CD14-positive monocyte (primary cell): Measurements from ENCODE around the gene HCK. TPM values are rescaled to one million over a fixed set of nuclear protein-coding genes. Genes with fewer than 3 reads are reported as not detected.

Experiments used
- DNase-seq, 3 donors: peaks; one replicate each; pipeline ENCODE4 v3.0.0-alpha.2; 2011 to 2022
- H2AFZ ChIP-seq: 2 replicates; pipeline ENCODE4 v1.6.0; 2012; ENCODE audit warnings: mild to moderate bottlenecking, low read depth, low read length, inconsistent platforms; ENCODE audit not compliant: insufficient read depth, poor library complexity, severe bottlenecking
- H3K27ac ChIP-seq, 2 donors: 1 replicate in 1 of 2; 2 replicates in 1 of 2; pipeline ENCODE4 v1.5.1; 2012 to 2013; ENCODE audit warnings: low read length in 2 of 2, control low read depth in 1 of 2, inconsistent platforms in 1 of 2, low read depth in 1 of 2, mild to moderate bottlenecking in 1 of 2
- H3K27me3 ChIP-seq, 2 donors: one replicate each; pipeline versions ENCODE4 v1.6.0 to v1.6.1; 2011 to 2013; ENCODE audit warnings: low read length in 2 of 2; ENCODE audit not compliant: control insufficient read depth in 2 of 2, insufficient read depth in 2 of 2
- H3K36me3 ChIP-seq, 2 donors: replicated peaks in 1 of 2; 1 replicate in 1 of 2; 2 replicates in 1 of 2; pipeline versions ENCODE4 v1.5.1 to v1.6.1; 2012 to 2013; ENCODE audit warnings: low read length in 2 of 2, control low read depth in 1 of 2, inconsistent platforms in 1 of 2, mild to moderate bottlenecking in 1 of 2; ENCODE audit not compliant: insufficient read depth in 2 of 2, control insufficient read depth in 1 of 2
- H3K4me1 ChIP-seq, 2 donors: 1 replicate in 1 of 2; 2 replicates in 1 of 2; pipeline versions ENCODE4 v1.5.1 to v1.6.1; 2012 to 2013; ENCODE audit warnings: low read length in 2 of 2, control low read depth in 1 of 2, inconsistent platforms in 1 of 2, mild to moderate bottlenecking in 1 of 2, moderate library complexity in 1 of 2; ENCODE audit not compliant: insufficient read depth in 2 of 2, control insufficient read depth in 1 of 2
- H3K4me2 ChIP-seq: replicated peaks from 2 replicates; pipeline ENCODE3; 2012; ENCODE audit warnings: low read length, moderate library complexity, mild to moderate bottlenecking; ENCODE audit not compliant: poor library complexity, severe bottlenecking; ENCODE audit errors: extremely low read depth
- H3K4me3 ChIP-seq, 3 experiments: fragments of 200-600 bp in 1 of 3; sonication (generic) in 1 of 3; replicated peaks in 1 of 3; 1 replicate in 2 of 3; 2 replicates in 1 of 3; pipeline ENCODE4 v1.5.1; 2011 to 2013; ENCODE audit warnings: low read length in 3 of 3, mild to moderate bottlenecking in 3 of 3, control low read depth in 2 of 3, low read depth in 2 of 3, inconsistent platforms in 1 of 3, moderate library complexity in 1 of 3
- H3K79me2 ChIP-seq: 2 replicates; pipeline ENCODE4 v1.6.0; 2012; ENCODE audit warnings: mild to moderate bottlenecking, control low read depth, inconsistent platforms, low read length, moderate library complexity; ENCODE audit not compliant: insufficient read depth
- H3K9ac ChIP-seq: 2 replicates; pipeline ENCODE4 v1.6.0; 2017; ENCODE audit warnings: low read length, mild to moderate bottlenecking; ENCODE audit not compliant: insufficient read depth, poor library complexity, severe bottlenecking
- H3K9me3 ChIP-seq, 2 donors: replicated peaks in 1 of 2; 1 replicate in 1 of 2; 2 replicates in 1 of 2; pipeline versions ENCODE4 v1.5.1 to v1.6.1; 2012 to 2013; ENCODE audit warnings: low read length in 2 of 2, control low read depth in 1 of 2; ENCODE audit not compliant: control insufficient read depth in 1 of 2, insufficient read depth in 1 of 2
- H4K20me1 ChIP-seq: 2 replicates; pipeline ENCODE4 v1.6.0; 2012; ENCODE audit warnings: mild to moderate bottlenecking, low read length, control low read depth, moderate library complexity; ENCODE audit not compliant: insufficient read depth
- H3K27ac Mint-ChIP-seq, 7 donors: one replicate each; pipeline ENCODE4 v1.8.0; 2020; ENCODE audit warnings: mild to moderate bottlenecking in 7 of 7, mixed read lengths in 7 of 7, moderate library complexity in 6 of 7, inconsistent platforms in 2 of 7
- H3K27me3 Mint-ChIP-seq, 3 donors: one replicate each; pipeline ENCODE4 v1.8.0; 2021 to 2022; ENCODE audit warnings: low read depth in 3 of 3, mild to moderate bottlenecking in 3 of 3, mixed read lengths in 3 of 3, moderate library complexity in 3 of 3, inconsistent platforms in 1 of 3
- H3K36me3 Mint-ChIP-seq, 2 donors: one replicate each; pipeline ENCODE4 v1.8.0; 2020; ENCODE audit warnings: mixed read lengths in 2 of 2, inconsistent platforms in 1 of 2, mild to moderate bottlenecking in 1 of 2
- H3K4me1 Mint-ChIP-seq: one replicate; pipeline ENCODE4 v1.8.0; 2020; ENCODE audit warnings: mild to moderate bottlenecking, mixed read lengths
- H3K4me3 Mint-ChIP-seq, 2 donors: one replicate each; pipeline ENCODE4 v1.8.0; 2020; ENCODE audit warnings: mild to moderate bottlenecking in 2 of 2, mixed read lengths in 2 of 2, moderate library complexity in 1 of 2
- H3K9me3 Mint-ChIP-seq, 7 donors: one replicate each; pipeline ENCODE4 v1.8.0; 2020 to 2022; ENCODE audit warnings: mixed read lengths in 7 of 7, mild to moderate bottlenecking in 6 of 7, moderate library complexity in 6 of 7, inconsistent platforms in 2 of 7
- CTCF ChIP-seq: fragments of 200-600 bp; IDR thresholded peaks from one replicate; pipeline ENCODE4 v1.8.0; 2022; ENCODE audit warnings: antibody characterized with exemption, mild to moderate bottlenecking
- WGBS: methylation state at CpG from one replicate; pipeline ENCODE4 v1.1.5; 2013; ENCODE audit warnings: missing lambda C conversion rate; ENCODE audit not compliant: insufficient coverage; 5-methylcytosine and 5-hydroxymethylcytosine counted together
- intact Hi-C, 2 donors: fragments of 100-400 bp; cut with micrococcal nuclease; formaldehyde crosslinking; loops; one replicate each; pipeline versions ENCODE4 v1.15.0 to v1.15.1; 2023
- polyA plus RNA-seq, 3 donors: library from polyadenylated mRNA; depleted of rRNA in 1 of 3; unstranded in 2 of 3; stranded (reverse) in 1 of 3; fragments of 300-500 nt in 2 of 3; fragments of >200 nt in 1 of 3; fragmentation: Illumina TruSeq in 2 of 3; gene quantifications; 1 replicate in 2 of 3; 2 replicates in 1 of 3; pipeline ENCODE4 v1.2.3, GENCODE V29; 2012 to 2021

HCK gene
- polyA plus RNA-seq, 3 donors = 430 to 688 (median 526) TPM

- peak in 1 of 3 donors; percentile 45 for DNase-seq
- Histone ChIP-seq H3K79me2 (peaks cover 39% of the 10 kb centered on the region), H3K4me3 (no peak overlapping the region), H3K4me1 (peaks cover 48 to 70% of the 10 kb centered on the region in 2 donors), H4K20me1 (peaks cover 93% of the 10 kb centered on the region), H2AFZ (no peak overlapping the region), H3K4me2 (no peak overlapping the region), H3K9ac (no peak overlapping the region), H3K27me3 (no peaks in the 10 kb centered on the region), H3K36me3 (peaks cover 91 to 100% of the 10 kb centered on the region in 2 donors), H3K9me3 (no peaks in the 10 kb centered on the region), H3K27ac (peak overlapping the region in 1 of 2 donors; percentile 72)
- H3K4me1 Mint-ChIP-seq = peaks cover 56% of the 10 kb centered on the region
- intact Hi-C loops = no loop called here
- peaks cover 0 to 2% (median 0%) of the 10 kb centered on the region in 3 donors for H3K27me3 Mint-ChIP-seq
- H3K27ac Mint-ChIP-seq = peak overlapping the region; percentile 77 to 90 (median 83)
- H3K36me3 Mint-ChIP-seq = peaks cover 94 to 100% of the 10 kb centered on the region in 2 donors
- WGBS = 80% methylated on average over 3 of the region's 5 CpGs
- no peak for TF ChIP-seq CTCF
- no peaks in the 10 kb centered on the region for H3K9me3 Mint-ChIP-seq
- no peak overlapping the region for H3K4me3 Mint-ChIP-seq
These were observed 26.3 kb downstream of the HCK start for GRCh38 chr20:32078322-32078721.

GRCh38 chr20:32078791-32079190 is 26.7 kb downstream of the HCK start:
- no peak overlapping the region for H3K4me3 ChIP-seq
- Mint-ChIP-seq H3K4me3 (peak overlapping the region in 1 of 2 donors; percentile 42), H3K9me3 (no peaks in the 10 kb centered on the region), H3K27me3 (peaks cover 0 to 2% (median 0%) of the 10 kb centered on the region in 3 donors), H3K4me1 (peaks cover 56% of the 10 kb centered on the region), H3K36me3 (peaks cover 94 to 100% of the 10 kb centered on the region in 2 donors), H3K27ac (peak overlapping the region; percentile 49 to 90 (median 82))
- H3K4me2 ChIP-seq = no peak overlapping the region
- peak in 2 of 3 donors; percentile 36 to 42 for DNase-seq
- H4K20me1 ChIP-seq = peaks cover 93% of the 10 kb centered on the region
- intact Hi-C loops = no loop called here
- H3K27me3 ChIP-seq = no peaks in the 10 kb centered on the region
- no peak overlapping the region for H3K9ac ChIP-seq
- H3K36me3 ChIP-seq = peaks cover 91 to 100% of the 10 kb centered on the region in 2 donors
- H3K9me3 ChIP-seq = no peaks in the 10 kb centered on the region
- peak overlapping the region; percentile 26 to 72 for H3K27ac ChIP-seq
- no peak for TF ChIP-seq CTCF
- H3K79me2 ChIP-seq = peaks cover 39% of the 10 kb centered on the region
- H2AFZ ChIP-seq = no peak overlapping the region
- peaks cover 48 to 70% of the 10 kb centered on the region in 2 donors for H3K4me1 ChIP-seq
